Right kidney (tissue), 1 donor: ENCODE measurements around the gene DUSP7.

Experiments
- DNase-seq: peaks from one replicate; pipeline ENCODE4 v3.0.0-alpha.2; 2016

Gene DUSP7

GRCh38 chr3:52028572-52028971 lies 27.8 kb downstream of the DUSP7 start:
- no peak for DNase-seq

GRCh38 chr3:52026041-52026440 lies 30.3 kb downstream of the DUSP7 start:
- no peak for DNase-seq

- no peak for DNase-seq
Observed at GRCh38 chr3:52025453-52025852, 30.9 kb downstream of the DUSP7 start.

- DNase-seq, result no peak
Observed at GRCh38 chr3:52024765-52025452, 31.5 kb downstream of the DUSP7 start.

- no peak for DNase-seq
Observed at GRCh38 chr3:52023860-52024764, 32.3 kb downstream of the DUSP7 start.

- no peak for DNase-seq
Observed at GRCh38 chr3:52023101-52023770, 33.1 kb downstream of the DUSP7 start.

- DNase-seq, result no peak
Observed at GRCh38 chr3:52022323-52023100, 33.9 kb downstream of the DUSP7 start.

GRCh38 chr3:52021489-52022268 lies 34.7 kb downstream of the DUSP7 start:
- DNase-seq, result no peak

- DNase-seq, result no peak
Observed at GRCh38 chr3:52020796-52021195, 35.6 kb downstream of the DUSP7 start.

GRCh38 chr3:52019352-52020080 lies 36.9 kb downstream of the DUSP7 start:
- DNase-seq, result no peak

GRCh38 chr3:52018319-52019000 lies 37.9 kb downstream of the DUSP7 start:
- no peak for DNase-seq

GRCh38 chr3:52017586-52017985 lies 38.8 kb downstream of the DUSP7 start:
- no peak for DNase-seq

GRCh38 chr3:52015438-52016228 lies 40.7 kb downstream of the DUSP7 start:
- no peak for DNase-seq

- no peak for DNase-seq
Observed at GRCh38 chr3:52014613-52015012, 41.8 kb downstream of the DUSP7 start.

GRCh38 chr3:52013802-52014598 lies 42.4 kb downstream of the DUSP7 start:
- no peak for DNase-seq

GRCh38 chr3:52012699-52013098 lies 43.7 kb downstream of the DUSP7 start:
- no peak for DNase-seq

- no peak for DNase-seq
Observed at GRCh38 chr3:52010431-52010830, 45.9 kb downstream of the DUSP7 start.

GRCh38 chr3:52007291-52007690 lies 49.1 kb downstream of the DUSP7 start:
- DNase-seq, result no peak

GRCh38 chr3:52006820-52007133 lies 49.6 kb downstream of the DUSP7 start:
- no peak for DNase-seq
